ENCODE results near the gene TBPL1.
"Not testable (repeated sequence)": the region's sequence is repeated elsewhere in the genome, so short reads cannot be mapped to it uniquely, and the experiment has no call there.

TBPL1 gene

DNA sequence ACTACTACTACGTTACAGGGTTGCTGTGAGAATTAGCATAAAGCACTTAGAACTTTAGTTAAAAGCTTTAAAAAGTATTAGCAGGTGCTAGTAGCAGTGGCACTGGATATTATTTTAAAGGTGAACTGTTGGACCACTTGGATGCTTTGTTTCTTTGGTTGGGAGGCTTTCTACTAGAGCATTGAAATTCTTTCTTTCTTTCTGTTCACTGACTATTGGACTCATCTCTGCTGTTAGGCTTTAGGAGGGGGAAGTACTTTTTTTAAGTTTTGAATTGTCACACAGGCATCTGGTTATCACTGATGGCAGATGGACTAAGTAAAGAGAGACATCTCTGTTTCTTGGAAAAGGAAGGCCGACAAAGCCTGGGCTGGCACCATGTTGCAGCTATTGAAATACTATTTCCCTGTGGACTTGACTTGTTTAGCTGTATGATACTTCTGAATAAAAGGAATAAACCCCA lies 4.8 kb downstream of the TBPL1 start:
- TF ChIP-seq POLR2A (IDR thresholded peaks at IDR 0.05; ENCODE audit: low read depth, low read length): no peak
- no peak for DNase-seq (ENCODE audit: insufficient read length, low spot score)
- no peak for FAIRE-seq

DNA sequence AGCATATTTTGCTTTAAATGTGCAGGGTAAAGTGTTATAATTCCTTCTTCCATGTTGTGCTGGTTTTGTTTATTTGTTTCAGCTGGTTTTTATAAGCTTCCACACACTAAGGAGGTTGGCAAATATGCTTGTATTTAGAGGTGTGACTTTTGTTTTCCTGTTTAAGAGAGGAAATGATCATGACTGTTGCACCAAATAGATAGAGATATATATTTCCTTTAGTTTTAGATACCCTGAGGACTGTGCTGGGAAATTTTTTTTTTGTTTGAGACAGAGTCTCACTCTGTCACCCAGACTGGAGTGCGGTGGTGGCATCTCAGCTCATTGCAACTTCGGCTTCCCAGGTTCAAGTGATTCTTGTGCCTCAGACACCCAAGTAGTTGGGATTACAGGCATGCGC lies 5.8 kb downstream of the TBPL1 start:
- FAIRE-seq: no peak

DNA sequence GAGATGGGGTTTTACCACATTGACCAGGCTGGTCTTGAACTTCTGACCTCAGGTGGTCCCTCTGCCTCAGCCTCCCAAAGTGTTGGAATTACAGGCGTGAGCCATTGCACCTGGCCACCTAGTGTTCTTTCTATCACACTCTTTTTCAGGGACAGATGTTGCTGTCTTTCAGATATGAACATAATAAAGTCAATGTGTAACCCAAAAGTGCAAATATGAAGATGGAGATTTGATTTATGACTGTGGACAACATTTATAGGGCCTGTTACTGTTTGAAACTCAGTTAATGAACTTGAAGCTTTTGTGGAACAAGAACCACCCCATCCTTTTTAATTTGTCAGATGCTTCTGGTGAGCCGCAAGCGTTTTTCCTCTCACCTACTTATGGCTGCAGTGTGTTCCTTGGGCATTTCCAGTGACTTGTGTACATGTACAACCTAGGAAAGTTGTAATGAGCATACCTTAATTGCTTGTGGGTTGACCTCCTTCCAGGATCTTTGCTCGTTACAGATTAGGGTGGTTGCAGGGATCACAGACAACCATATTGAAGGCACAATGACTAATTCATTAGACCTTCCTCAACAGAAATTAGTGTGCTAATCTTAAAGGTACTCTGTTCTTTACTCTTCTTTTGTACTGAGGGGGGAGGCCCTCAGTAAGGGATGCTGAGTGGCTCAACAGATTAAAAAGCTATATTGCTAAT lies 6.8 kb downstream of the TBPL1 start:
- DNase-seq (ENCODE audit: insufficient read length, low spot score) (no peak), FAIRE-seq (no peak)
- TF ChIP-seq POLR2A (IDR thresholded peaks at IDR 0.05; ENCODE audit: low read depth, low read length): no peak

More for the DNA sequence above, 5.8 kb downstream of the TBPL1 start:
- no peak for TF ChIP-seq POLR2A (IDR thresholded peaks at IDR 0.05; ENCODE audit: low read depth, low read length)
- no peak for DNase-seq (ENCODE audit: insufficient read length, low spot score)

DNA sequence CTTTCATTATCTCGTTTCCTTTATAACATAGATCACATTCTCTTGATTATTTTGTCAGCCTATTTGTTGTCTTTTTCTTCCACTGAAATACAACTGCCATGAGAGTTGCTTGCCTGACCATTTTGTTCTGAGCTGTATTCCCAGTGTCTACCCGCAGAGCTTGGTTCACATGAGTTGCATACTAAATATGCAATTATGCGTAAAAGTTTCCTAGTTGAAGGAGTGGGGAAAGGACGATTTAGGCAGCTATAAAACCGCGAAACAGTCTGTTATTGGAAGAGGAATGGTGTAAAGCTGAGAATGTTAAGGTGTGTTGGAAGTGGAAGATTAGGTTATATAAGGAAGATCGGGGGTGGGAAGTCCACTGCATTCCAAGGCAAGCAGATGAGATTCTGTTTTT lies 8.8 kb downstream of the TBPL1 start:
- DNase-seq (ENCODE audit: insufficient read length, low spot score): no peak
- TF ChIP-seq POLR2A (IDR thresholded peaks at IDR 0.05; ENCODE audit: low read depth, low read length): no peak
- FAIRE-seq: no peak

DNA sequence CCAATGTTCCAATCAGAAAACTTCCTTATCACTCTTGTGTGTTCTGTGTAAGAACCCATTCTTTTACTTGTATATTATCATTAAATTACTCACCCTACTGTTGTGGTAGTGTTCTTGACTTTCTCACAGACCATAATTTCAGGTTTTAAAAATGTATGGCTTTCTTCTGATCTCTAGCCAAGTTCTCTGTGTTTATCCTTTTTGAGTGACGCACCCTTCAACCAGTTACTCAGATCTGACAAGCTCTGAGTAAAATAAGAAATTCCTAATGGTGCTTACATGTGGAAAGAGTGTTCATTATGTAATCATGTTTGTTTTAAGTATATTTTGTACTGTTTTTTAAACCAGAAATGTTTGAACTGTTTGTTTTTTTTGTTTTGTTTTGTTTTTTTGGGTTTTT lies 11.0 kb downstream of the TBPL1 start:
- TF ChIP-seq POLR2A (IDR thresholded peaks at IDR 0.05; ENCODE audit: low read depth, low read length): no peak
- DNase-seq (ENCODE audit: insufficient read length, low spot score) (no peak), FAIRE-seq (no peak)

DNA sequence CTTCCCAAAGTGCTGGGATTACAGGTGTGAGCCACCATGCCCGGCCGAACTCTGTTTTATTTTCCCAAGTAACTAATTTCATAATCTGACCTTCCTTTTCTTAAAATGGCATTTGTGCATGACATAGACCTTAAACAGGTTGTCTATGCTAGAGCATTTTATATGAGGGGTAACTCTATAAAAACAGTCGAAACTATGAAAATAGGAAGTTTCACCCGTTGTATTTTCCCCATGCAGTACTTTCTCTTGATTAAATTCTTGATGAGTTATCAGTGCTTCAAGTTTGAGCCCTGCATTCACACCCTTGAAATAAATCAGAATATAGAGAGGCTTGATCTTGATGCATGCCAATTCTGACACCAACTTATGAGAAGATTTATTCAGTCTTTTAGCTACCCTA lies 11.7 kb downstream of the TBPL1 start:
- FAIRE-seq: no peak
- DNase-seq (ENCODE audit: insufficient read length, low spot score): no peak
- TF ChIP-seq POLR2A (IDR thresholded peaks at IDR 0.05; ENCODE audit: low read depth, low read length): no peak

DNA sequence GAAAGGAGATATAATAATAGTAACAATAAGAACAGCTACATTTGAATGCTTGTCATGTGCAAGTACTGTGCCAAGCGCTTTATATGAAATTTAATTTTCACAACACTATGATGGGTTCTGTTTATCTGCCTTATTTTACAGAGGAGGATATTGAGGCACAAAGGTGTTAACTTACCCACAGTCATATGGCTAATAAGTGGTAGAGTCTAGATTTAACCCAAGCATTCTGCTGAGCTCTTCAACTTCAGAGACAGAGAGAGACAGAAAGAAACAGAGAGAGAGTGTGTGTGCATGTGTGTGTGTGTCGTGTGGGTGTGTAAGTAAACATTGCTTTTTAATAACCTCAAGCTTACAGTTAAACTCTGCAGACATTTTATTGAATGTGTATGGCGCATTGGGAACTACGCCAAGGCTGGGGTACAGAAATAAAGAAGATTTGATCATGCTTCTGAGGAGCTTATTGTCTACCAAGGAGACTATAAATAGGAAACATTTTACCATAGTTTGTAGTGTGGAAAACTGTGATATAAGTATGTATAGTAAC lies 12.9 kb downstream of the TBPL1 start:
- DNase-seq (ENCODE audit: insufficient read length, low spot score): no peak
- TF ChIP-seq POLR2A (IDR thresholded peaks at IDR 0.05; ENCODE audit: low read depth, low read length): no peak

DNA sequence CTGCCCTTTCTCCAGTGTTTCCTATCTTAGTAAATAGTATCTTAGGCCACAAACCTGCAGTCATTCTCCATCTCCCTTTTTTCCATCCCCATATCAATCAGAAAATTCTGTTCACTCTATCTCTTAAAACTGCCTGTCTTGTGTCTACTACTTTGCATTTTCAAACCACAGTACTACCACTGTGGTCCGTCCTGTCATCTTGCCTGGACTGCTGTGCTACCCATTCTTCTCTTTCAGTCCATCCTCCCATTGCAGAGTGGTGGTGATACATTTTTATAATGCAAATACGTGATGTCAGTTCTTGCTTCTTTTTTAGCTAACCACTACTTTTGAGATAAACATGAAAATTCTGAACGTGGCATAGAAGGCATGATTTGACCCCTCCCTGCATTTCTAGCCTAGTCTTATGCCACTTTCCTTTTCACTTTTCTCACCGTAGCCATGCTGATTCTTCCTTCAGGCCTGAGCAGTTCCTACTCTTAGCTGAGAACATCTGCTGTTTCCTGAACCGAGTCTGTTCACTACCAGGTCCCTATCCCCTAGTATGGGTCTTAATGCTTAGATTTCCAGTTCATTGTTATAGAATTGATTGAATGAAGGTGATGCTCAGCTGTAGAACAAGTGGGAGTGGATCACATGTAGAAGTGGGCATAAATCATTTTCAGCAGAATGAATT lies 13.8 kb downstream of the TBPL1 start:
- FAIRE-seq: no peak
- TF ChIP-seq POLR2A (IDR thresholded peaks at IDR 0.05; ENCODE audit: low read depth, low read length): no peak

More for the DNA sequence above, 12.9 kb downstream of the TBPL1 start:
- no peak for FAIRE-seq

DNA sequence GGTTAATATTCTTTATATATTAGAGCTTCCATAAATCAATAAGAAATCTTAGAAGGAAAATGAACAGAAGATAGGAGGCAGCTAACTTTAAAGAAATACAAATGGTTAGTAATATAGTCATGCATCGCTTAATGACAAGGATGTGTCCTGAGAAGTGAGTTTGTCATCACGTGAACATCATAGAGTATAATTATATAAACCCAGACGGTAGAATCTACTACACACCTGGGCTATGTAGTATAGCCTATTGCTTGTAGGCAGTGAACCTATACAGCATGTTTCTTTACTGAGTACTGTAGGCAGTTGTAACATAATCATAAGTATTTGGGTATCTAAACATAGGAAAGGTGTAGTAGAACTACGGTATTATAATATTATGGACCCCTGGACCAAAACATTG lies 14.3 kb downstream of the TBPL1 start:
- DNase-seq (ENCODE audit: insufficient read length, low spot score): no peak
- FAIRE-seq: no peak
- TF ChIP-seq POLR2A (IDR thresholded peaks at IDR 0.05; ENCODE audit: low read depth, low read length): no peak

More for the DNA sequence above, 13.8 kb downstream of the TBPL1 start:
- no peak for DNase-seq (ENCODE audit: insufficient read length, low spot score)

DNA sequence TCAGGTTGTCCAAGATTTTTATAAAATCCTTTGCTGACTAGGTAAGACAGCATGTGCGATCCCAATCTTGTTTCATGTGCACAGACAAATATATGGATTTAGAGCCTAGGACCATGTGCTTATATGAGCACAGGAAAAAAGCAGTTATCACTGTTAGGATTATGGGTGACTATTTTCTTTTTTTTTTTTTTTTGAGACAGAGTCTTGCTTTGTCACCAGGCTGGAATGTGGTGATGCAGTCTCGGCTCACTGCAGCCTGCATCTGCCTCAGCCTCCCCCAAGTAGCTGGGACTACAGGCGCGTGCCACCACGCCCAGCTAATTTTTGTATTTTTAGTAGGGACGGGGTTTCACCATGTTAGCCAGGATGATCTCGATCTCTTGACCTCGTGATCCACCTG lies 14.8 kb downstream of the TBPL1 start:
- not testable (repeated sequence) for FAIRE-seq; DNase-seq (ENCODE audit: insufficient read length, low spot score)

DNA sequence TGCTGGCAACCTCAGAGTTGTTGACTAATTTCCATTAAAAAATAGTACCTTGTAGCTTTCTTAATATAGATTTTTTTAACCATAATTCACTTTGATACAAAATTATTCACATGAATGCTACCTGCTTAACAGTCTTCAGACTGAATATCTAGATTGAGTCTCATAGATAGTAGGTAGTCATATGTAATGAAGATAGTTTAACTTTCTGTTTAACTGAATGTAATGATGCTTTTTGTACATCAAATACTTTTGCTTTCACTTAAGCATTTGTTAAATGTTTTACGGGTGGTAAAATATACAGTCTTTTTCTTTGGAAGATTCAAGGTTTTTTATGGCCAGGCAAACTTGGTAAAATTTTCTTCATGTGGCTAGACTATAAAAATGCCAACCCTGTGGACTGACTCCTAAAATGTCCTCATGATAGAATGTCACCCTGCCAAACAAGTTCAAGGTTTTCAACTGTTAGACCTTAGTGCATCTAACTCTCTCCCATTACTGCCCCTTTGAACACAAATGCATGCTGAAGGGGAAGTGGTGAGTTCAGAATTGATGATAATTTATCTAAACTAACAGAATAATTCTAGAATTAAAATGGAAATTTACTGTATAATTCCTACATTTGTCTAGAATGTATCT lies 16.4 kb downstream of the TBPL1 start:
- FAIRE-seq (no peak), DNase-seq (ENCODE audit: insufficient read length, low spot score) (no peak)
- TF ChIP-seq POLR2A (IDR thresholded peaks at IDR 0.05; ENCODE audit: low read depth, low read length): no peak

DNA sequence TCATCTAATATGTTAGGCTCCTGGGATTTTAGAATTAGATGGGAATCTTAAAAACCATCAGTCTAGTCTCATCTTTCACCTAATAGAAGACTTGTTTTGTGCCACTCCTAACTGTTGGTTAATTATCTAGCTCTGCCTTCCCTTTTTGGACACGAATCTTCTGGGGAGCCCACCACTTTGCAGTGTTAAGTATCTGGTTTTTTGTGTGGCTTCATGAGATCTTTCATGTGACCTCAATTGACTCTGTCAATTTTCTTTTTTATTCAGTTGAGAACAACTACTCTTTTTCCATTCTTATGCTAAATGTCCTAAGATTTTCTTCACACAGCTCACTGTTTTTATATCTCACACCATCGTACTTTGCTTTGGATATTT lies 16.9 kb downstream of the TBPL1 start:
- FAIRE-seq: no peak
- TF ChIP-seq POLR2A (IDR thresholded peaks at IDR 0.05; ENCODE audit: low read depth, low read length): no peak
- no peak for DNase-seq (ENCODE audit: insufficient read length, low spot score)

DNA sequence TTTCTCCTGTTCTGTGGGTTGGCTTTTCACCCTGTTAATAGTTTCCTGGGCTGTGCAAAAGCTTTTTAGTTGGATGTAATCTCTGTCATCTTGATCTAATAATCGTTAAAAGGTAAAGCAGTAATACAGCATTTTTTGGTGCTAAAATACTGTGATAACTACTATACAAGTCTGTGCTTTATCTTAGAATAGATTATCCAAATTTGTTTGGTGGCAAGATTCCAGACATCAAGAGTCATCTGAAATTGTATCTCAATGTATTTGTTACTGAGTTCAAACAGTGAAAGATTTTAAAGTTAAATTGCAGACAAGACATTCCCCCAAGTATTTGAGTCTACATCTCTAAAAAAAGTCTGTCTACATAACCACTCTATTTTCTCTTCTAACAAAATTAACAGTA lies 18.8 kb downstream of the TBPL1 start:
- DNase-seq (ENCODE audit: insufficient read length, low spot score) (no peak), FAIRE-seq (no peak)
- no peak for TF ChIP-seq POLR2A (IDR thresholded peaks at IDR 0.05; ENCODE audit: low read depth, low read length)

DNA sequence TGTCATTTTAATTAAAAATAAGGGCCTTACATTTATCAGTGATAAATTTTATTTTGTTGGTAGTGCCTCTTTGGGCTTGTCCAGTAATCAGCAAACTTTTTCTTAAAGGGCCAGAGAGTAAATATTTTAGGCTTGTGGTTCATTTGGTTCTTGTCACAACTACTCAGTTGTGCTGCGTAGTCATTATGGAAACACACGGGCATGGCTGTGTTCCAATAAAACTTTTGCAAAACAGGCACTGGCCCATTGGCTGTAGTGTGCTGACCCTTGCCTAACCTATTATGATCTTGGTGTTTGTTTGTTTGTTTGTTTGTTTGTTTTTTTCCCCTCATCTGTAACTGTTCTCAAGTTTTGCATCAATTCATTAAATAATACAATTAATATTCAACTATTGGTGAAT lies 19.4 kb downstream of the TBPL1 start:
- DNase-seq (ENCODE audit: insufficient read length, low spot score) (no peak), FAIRE-seq (no peak)
- TF ChIP-seq POLR2A (IDR thresholded peaks at IDR 0.05; ENCODE audit: low read depth, low read length): no peak

Measured in H54 (cell line).